Naive B cell (primary cell): Measurements from ENCODE around the gene ACVR2B. TPM values are rescaled to one million over a fixed set of nuclear protein-coding genes. Genes with fewer than 3 reads are reported as not detected.
A peak's percentile ranks its signal among the peaks of the same experiment; 100 is the strongest.

ENCODE experiments used
- ATAC-seq, 2 donors: fragments of 150-1000 bp; cut with Tn5 transposase; 2 replicates each; pipeline ENCODE4 v1.10.0; 2021; ENCODE audit warnings: low read depth in 2 of 2, mild to moderate bottlenecking in 2 of 2, moderate library complexity in 2 of 2
- DNase-seq: peaks from one replicate; pipeline ENCODE4 v3.0.0; 2022
- H3K27ac Mint-ChIP-seq, 6 donors: one replicate each; pipeline ENCODE4 v1.8.0; 2020 to 2022; ENCODE audit warnings: mild to moderate bottlenecking in 6 of 6, mixed read lengths in 6 of 6, moderate library complexity in 5 of 6, inconsistent platforms in 2 of 6
- H3K27me3 Mint-ChIP-seq, 3 donors: one replicate each; pipeline ENCODE4 v1.8.0; 2021 to 2022; ENCODE audit warnings: mixed read lengths in 3 of 3, mild to moderate bottlenecking in 1 of 3
- H3K36me3 Mint-ChIP-seq, 2 donors: one replicate each; pipeline ENCODE4 v1.8.0; 2020 to 2022; ENCODE audit warnings: mixed read lengths in 2 of 2, inconsistent platforms in 1 of 2, mild to moderate bottlenecking in 1 of 2
- H3K4me1 Mint-ChIP-seq, 3 donors: one replicate each; pipeline ENCODE4 v1.8.0; 2020 to 2022; ENCODE audit warnings: mixed read lengths in 3 of 3, inconsistent platforms in 1 of 3, mild to moderate bottlenecking in 1 of 3, moderate library complexity in 1 of 3
- H3K4me3 Mint-ChIP-seq, 8 donors: one replicate each; pipeline ENCODE4 v1.8.0; 2020 to 2022; ENCODE audit warnings: mild to moderate bottlenecking in 8 of 8, mixed read lengths in 8 of 8, moderate library complexity in 8 of 8, inconsistent platforms in 2 of 8
- H3K9me3 Mint-ChIP-seq, 7 donors: one replicate each; pipeline ENCODE4 v1.8.0; 2020 to 2022; ENCODE audit warnings: mixed read lengths in 7 of 7, mild to moderate bottlenecking in 5 of 7, inconsistent platforms in 2 of 7, moderate library complexity in 1 of 7
- polyA plus RNA-seq, 6 donors: library from polyadenylated mRNA; unstranded; fragments of 300-500 nt; fragmentation: Illumina TruSeq; gene quantifications; one replicate each; pipeline ENCODE4 v1.2.3, GENCODE V29; 2021; ENCODE audit warnings: low read depth in 6 of 6

ACVR2B gene
- polyA plus RNA-seq, 6 donors from 2014 or later: 0.03 to 0.19 (median 0.05) TPM; not detected in 1

- no peaks in the 10 kb centered on the region for H3K9me3 Mint-ChIP-seq
- H3K4me1 Mint-ChIP-seq: peaks cover 0 to 4% (median 0%) of the 10 kb centered on the region in 3 donors
- H3K27me3 Mint-ChIP-seq: no peaks in the 10 kb centered on the region
- ATAC-seq: no peak
- peaks cover 6 to 31% of the 10 kb centered on the region in 2 donors for H3K36me3 Mint-ChIP-seq
- no peak overlapping the region for H3K4me3 Mint-ChIP-seq
- H3K27ac Mint-ChIP-seq: no peak overlapping the region
- DNase-seq: no peak
Observed at GRCh38 chr3:38510631-38511030, 56.9 kb downstream of the ACVR2B start.

- ATAC-seq: no peak
- H3K4me3 Mint-ChIP-seq: no peak overlapping the region
- peaks cover 6 to 31% of the 10 kb centered on the region in 2 donors for H3K36me3 Mint-ChIP-seq
- H3K4me1 Mint-ChIP-seq: peaks cover 0 to 4% (median 0%) of the 10 kb centered on the region in 3 donors
- no peaks in the 10 kb centered on the region for H3K9me3 Mint-ChIP-seq
- no peak overlapping the region for H3K27ac Mint-ChIP-seq
- no peaks in the 10 kb centered on the region for H3K27me3 Mint-ChIP-seq
- no peak for DNase-seq
Observed at GRCh38 chr3:38511546-38511945, 57.9 kb downstream of the ACVR2B start.

GRCh38 chr3:38515367-38515766, 61.7 kb downstream of the ACVR2B start:
- ATAC-seq (no peak), DNase-seq (no peak)
- H3K4me3 Mint-ChIP-seq: no peak overlapping the region
- H3K9me3 Mint-ChIP-seq: no peaks in the 10 kb centered on the region
- no peak overlapping the region for H3K27ac Mint-ChIP-seq
- H3K27me3 Mint-ChIP-seq: no peaks in the 10 kb centered on the region
- peaks cover 12 to 17% (median 17%) of the 10 kb centered on the region in 3 donors for H3K4me1 Mint-ChIP-seq
- peaks cover 0 to 12% of the 10 kb centered on the region in 2 donors for H3K36me3 Mint-ChIP-seq

GRCh38 chr3:38516669-38517068, 63.0 kb downstream of the ACVR2B start:
- no peaks in the 10 kb centered on the region for H3K27me3 Mint-ChIP-seq
- ATAC-seq (no peak), DNase-seq (no peak)
- H3K36me3 Mint-ChIP-seq: peaks cover 0 to 12% of the 10 kb centered on the region in 2 donors
- H3K4me1 Mint-ChIP-seq: peaks cover 17 to 26% (median 19%) of the 10 kb centered on the region in 3 donors
- no peak overlapping the region for H3K4me3 Mint-ChIP-seq
- H3K9me3 Mint-ChIP-seq: no peaks in the 10 kb centered on the region
- H3K27ac Mint-ChIP-seq: no peak overlapping the region

GRCh38 chr3:38519000-38519399, 65.3 kb downstream of the ACVR2B start:
- DNase-seq (no peak), ATAC-seq (no peak)
- Mint-ChIP-seq H3K4me3 (peak overlapping the region in 1 of 8 donors; percentile 24), H3K36me3 (peaks cover 2 to 4% of the 10 kb centered on the region in 2 donors), H3K4me1 (peaks cover 17 to 26% (median 19%) of the 10 kb centered on the region in 3 donors), H3K27me3 (no peaks in the 10 kb centered on the region), H3K9me3 (no peaks in the 10 kb centered on the region), H3K27ac (peak overlapping the region in 4 of 6 donors; percentile 17 to 93 (median 76))

- DNase-seq (no peak), ATAC-seq (no peak)
- H3K4me3 Mint-ChIP-seq: peak overlapping the region in 4 of 8 donors; percentile 17 to 72 (median 38)
- H3K27ac Mint-ChIP-seq: peak overlapping the region; percentile 1 to 96 (median 86)
- peaks cover 17 to 26% (median 19%) of the 10 kb centered on the region in 3 donors for H3K4me1 Mint-ChIP-seq
- H3K36me3 Mint-ChIP-seq: peaks cover 2 to 9% of the 10 kb centered on the region in 2 donors
- no peaks in the 10 kb centered on the region for H3K27me3 Mint-ChIP-seq
- H3K9me3 Mint-ChIP-seq: no peaks in the 10 kb centered on the region
Observed at GRCh38 chr3:38519651-38520050, 66.0 kb downstream of the ACVR2B start.

GRCh38 chr3:38521391-38521987, 67.8 kb downstream of the ACVR2B start:
- Mint-ChIP-seq H3K27me3 (no peaks in the 10 kb centered on the region), H3K4me3 (no peak overlapping the region), H3K36me3 (peaks cover 8 to 21% of the 10 kb centered on the region in 2 donors), H3K27ac (peak overlapping the region in 2 of 6 donors; percentile 11 to 52), H3K4me1 (peaks cover 17 to 26% (median 19%) of the 10 kb centered on the region in 3 donors), H3K9me3 (no peaks in the 10 kb centered on the region)
- DNase-seq: peak; percentile 46
- peak in 1 of 2 donors; percentile 37 for ATAC-seq

GRCh38 chr3:38522002-38522401, 68.3 kb downstream of the ACVR2B start:
- peaks cover 17 to 26% (median 19%) of the 10 kb centered on the region in 3 donors for H3K4me1 Mint-ChIP-seq
- ATAC-seq (no peak), DNase-seq (no peak)
- H3K9me3 Mint-ChIP-seq: no peaks in the 10 kb centered on the region
- no peaks in the 10 kb centered on the region for H3K27me3 Mint-ChIP-seq
- H3K27ac Mint-ChIP-seq: no peak overlapping the region
- peaks cover 8 to 27% of the 10 kb centered on the region in 2 donors for H3K36me3 Mint-ChIP-seq
- no peak overlapping the region for H3K4me3 Mint-ChIP-seq

GRCh38 chr3:38524141-38524739, 70.5 kb downstream of the ACVR2B start:
- H3K27me3 Mint-ChIP-seq: no peaks in the 10 kb centered on the region
- H3K36me3 Mint-ChIP-seq: peaks cover 19 to 36% of the 10 kb centered on the region in 2 donors
- H3K4me1 Mint-ChIP-seq: peaks cover 11 to 20% (median 15%) of the 10 kb centered on the region in 3 donors
- ATAC-seq (no peak), DNase-seq (no peak)
- no peaks in the 10 kb centered on the region for H3K9me3 Mint-ChIP-seq
- peak overlapping the region in 1 of 8 donors; percentile 4 for H3K4me3 Mint-ChIP-seq
- no peak overlapping the region for H3K27ac Mint-ChIP-seq

- Mint-ChIP-seq H3K4me3 (no peak overlapping the region), H3K4me1 (no peaks in the 10 kb centered on the region), H3K27ac (peak overlapping the region in 1 of 6 donors; percentile 27), H3K36me3 (peaks cover 28 to 44% of the 10 kb centered on the region in 2 donors), H3K9me3 (no peaks in the 10 kb centered on the region), H3K27me3 (no peaks in the 10 kb centered on the region)
- no peak for DNase-seq
- ATAC-seq: no peak
Observed at GRCh38 chr3:38526792-38527191, 73.1 kb downstream of the ACVR2B start.

GRCh38 chr3:38528457-38528856, 74.8 kb downstream of the ACVR2B start:
- no peak for ATAC-seq
- Mint-ChIP-seq H3K27me3 (no peaks in the 10 kb centered on the region), H3K36me3 (peaks cover 28 to 44% of the 10 kb centered on the region in 2 donors), H3K4me1 (peaks cover 0 to 5% (median 0%) of the 10 kb centered on the region in 3 donors), H3K27ac (no peak overlapping the region), H3K4me3 (no peak overlapping the region), H3K9me3 (no peaks in the 10 kb centered on the region)
- no peak for DNase-seq

GRCh38 chr3:38532529-38532928, 78.8 kb downstream of the ACVR2B start:
- ATAC-seq (no peak), DNase-seq (no peak)
- Mint-ChIP-seq H3K36me3 (peaks cover 25 to 34% of the 10 kb centered on the region in 2 donors), H3K27me3 (no peaks in the 10 kb centered on the region), H3K4me3 (no peak overlapping the region), H3K9me3 (peaks cover 0 to 3% (median 0%) of the 10 kb centered on the region in 7 donors), H3K27ac (no peak overlapping the region), H3K4me1 (peaks cover 0 to 5% (median 4%) of the 10 kb centered on the region in 3 donors)

GRCh38 chr3:38533285-38533976, 79.7 kb downstream of the ACVR2B start:
- H3K27ac Mint-ChIP-seq: peak overlapping the region in 1 of 6 donors; percentile 62
- no peak overlapping the region for H3K4me3 Mint-ChIP-seq
- H3K9me3 Mint-ChIP-seq: peaks cover 0 to 3% (median 0%) of the 10 kb centered on the region in 7 donors
- ATAC-seq: no peak
- peaks cover 19 to 25% of the 10 kb centered on the region in 2 donors for H3K36me3 Mint-ChIP-seq
- H3K4me1 Mint-ChIP-seq: peaks cover 0 to 5% (median 4%) of the 10 kb centered on the region in 3 donors
- H3K27me3 Mint-ChIP-seq: no peaks in the 10 kb centered on the region
- DNase-seq: no peak
